ENCODE measurements around the gene RBMS1.

- TF ChIP-seq CTCF (IDR thresholded peaks at IDR 0.05 in 4 of 5, conservative IDR thresholded peaks at IDR 0.05 in 1 of 5) (no peak), POLR2A (IDR thresholded peaks at IDR 0.05) (no peak)
These were observed 235.2 kb downstream of the RBMS1 start for GRCh38 chr2:160258492-160258805.
